ENCODE results near the gene SET.
A peak's percentile ranks its signal among the peaks of the same experiment; 100 is the strongest.

SET gene

DNA sequence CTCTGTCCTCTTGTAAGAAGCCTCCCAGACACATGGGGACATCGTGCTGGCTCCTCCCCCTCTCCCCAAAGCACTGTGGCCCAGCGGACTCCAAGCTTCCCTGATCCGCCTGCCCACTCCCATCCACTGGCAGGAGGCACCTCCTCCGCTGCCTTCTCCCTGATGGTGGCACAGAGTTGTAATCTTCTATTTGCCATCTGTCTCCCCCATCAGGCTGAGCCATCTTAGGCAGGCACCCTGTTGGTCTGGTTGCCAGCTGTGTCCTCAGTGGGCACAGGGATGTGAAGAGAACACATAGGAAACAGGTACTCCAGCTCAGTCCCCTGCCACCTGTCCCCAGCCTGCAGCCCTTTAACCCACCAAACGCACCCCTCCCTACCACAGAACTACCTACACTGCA, 40.3 kb downstream of the SET start:
- no peak for DNase-seq (ENCODE audit: low read depth in 2 of 2)

DNA sequence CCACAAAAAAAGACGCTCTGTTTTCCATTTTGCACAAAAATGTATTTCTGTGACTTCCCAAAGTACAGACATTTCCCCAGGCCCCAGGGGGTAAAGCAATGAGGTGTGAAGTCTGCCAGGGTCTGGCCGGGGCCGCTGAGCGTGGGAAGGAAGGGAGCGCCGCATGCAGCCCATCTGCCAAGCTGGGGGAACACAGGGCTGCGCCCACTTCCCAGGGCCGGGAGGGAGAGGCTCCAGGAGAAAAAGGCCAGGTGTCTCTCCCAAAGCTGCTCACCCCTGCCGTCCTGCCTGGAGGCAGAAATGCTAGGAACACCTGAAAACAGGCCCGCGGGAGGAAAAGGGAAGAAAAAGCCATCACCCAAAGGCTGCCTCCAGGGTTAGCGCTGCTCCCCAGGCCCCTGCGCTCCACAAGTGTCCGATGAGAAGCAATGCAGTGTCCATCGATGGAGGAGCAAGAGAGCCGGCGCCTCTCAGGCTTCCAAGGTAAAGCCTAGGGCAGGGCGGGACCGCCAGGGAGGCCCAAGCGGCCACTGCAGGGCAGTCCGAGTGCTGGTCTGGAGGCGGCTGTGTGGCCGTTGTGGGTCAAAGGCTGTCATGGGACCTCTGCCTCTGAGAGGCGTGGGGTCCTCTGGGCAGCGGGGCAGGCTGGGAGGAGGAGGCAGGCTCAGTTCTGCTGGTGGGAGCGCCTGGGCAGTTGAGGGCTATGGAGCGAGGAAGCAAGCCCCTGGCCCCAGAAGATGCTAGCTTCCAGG, 40.9 kb downstream of the SET start:
- no peak for DNase-seq (ENCODE audit: low read depth in 2 of 2)

DNA sequence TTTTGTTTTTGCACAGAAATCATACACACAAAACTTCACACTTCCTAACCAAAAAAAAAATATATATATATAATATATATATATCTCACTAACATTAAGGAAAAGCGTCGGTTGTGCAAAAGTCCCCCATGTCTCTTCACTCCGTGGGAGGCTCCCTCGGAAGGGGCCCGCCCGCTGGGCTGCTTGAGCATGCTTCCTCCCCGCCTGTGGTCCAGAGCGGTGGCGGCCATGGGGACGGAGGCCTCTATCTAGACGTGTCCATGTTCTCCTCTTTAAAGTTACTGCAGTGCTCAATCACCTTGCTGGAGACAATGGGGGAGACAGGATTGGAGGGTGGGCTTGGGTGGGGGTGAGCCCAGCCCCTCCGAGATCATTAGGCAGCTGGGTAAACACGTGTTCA, 42.1 kb downstream of the SET start:
- DNase-seq (ENCODE audit: low read depth in 2 of 2), result no peak

DNA sequence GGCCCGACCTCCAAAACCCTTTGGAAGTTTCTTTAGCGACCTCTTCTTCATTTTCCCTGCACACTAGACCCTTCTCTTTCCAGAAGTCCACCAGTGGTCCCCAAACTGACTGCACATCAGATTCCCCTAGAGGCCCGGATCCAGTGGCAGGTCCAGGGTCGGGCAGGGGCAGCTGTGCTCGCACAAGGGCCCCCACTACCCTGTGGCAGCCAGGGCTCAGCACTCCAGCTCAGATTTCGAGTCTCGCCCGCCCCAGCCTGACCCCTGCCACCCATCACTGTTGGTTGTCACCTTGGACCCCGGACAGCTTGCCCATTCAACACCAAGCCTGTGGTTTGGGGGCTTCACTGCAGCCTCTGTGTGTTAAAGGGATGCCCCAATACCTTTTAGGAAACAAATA, 42.7 kb downstream of the SET start:
- DNase-seq (ENCODE audit: low read depth in 2 of 2), result no peak

DNA sequence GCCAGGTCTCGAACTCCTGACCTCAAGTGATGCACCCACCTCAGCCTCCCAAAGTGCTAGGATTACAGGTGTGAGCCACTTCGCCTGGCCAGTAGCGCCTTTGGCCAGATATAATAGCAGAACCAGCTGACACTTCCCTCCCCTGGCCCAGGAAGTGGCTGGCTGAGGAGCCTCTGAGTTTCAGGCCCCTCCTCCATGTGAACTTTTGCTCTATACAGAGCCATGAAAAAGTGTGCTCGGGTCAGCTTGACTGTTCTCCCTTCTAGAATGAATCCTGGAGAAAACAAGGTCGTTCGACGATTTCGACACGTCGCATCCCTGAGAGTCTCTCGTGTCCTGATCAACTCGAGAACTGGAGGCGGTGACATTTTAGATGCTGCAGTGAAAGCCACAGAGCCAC, 43.6 kb downstream of the SET start:
- DNase-seq (ENCODE audit: low read depth in 2 of 2), result no peak

DNA sequence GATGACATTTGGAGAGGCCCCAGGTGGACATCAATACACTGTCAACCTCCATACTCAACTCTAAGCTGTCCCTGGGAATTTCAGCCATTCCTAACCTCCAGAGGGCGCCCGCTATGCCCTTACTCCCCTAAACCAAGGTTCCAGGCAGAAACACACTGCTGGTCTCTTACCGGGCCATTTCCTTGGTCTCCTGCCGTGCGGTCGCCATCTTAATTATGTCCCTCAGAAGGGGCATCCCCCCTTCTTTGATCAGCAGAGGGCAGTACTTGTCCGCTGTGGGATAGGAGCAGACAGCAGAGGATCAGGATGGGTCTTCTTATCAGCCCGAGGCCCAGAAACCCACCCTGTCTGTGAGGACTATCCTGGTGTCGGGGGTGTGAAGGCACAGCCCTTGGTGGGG, 44.2 kb downstream of the SET start:
- DNase-seq (ENCODE audit: low read depth in 2 of 2), result peak; percentile 60 to 64

DNA sequence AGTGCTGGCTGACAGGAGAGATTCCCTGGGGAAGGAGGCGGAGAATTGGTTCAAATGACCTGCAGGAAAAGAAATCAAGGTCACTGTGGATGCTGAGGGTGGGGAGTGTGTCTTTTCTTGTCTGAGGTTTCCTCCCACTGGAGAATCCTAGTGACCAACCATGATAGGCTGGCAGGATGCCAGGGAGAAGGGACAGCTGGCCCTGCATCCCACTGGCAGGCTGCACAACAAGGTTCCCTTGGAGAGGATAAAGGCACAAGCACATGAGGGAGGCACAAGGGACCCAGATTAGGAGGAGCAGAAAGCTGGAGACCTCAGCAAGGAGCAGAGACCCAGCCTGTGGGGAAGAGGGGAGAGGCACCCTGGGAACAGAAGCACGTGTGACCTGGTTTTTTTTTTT, 46.4 kb downstream of the SET start:
- no peak for DNase-seq (ENCODE audit: low read depth in 2 of 2)

DNA sequence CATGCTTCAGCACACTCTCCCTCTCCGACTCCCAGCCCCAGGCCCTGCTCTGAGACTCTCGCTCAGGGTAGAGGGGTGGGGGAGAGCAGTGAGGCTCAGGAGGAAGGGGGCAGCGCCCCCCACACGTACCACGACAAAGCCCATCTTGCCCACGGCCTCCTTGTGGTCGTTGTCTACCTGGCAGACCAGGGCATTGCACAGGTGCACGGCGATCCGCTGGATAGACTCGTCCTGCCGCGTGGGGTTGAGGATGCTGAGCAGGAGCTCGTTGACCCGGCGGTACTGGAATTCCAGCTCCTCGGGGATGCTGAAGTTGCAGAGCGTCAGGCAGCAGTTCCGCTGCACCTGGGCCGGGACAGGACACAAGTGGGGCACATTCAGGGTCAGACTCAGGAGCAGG, 53.4 kb downstream of the SET start:
- DNase-seq (ENCODE audit: low read depth in 2 of 2), result no peak

DNA sequence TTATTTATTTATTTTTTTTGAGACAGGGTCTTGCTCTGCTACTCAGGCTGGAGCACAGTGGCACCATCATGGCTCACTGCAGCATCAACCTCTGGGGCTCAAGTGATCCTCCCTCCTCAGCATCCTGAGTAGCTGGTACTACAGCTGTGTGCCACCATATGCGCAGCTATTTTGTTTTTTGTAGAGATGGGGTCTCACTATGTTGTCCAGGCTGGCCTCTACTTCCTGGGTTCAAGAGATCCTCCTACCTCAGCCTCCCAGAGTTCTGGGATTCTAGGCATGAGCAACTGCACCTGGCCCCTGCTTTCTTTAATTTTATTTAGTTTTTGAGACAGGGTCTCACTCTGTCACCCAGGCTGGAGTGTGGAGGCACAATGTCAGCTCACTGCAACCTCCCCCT, 54.4 kb downstream of the SET start:
- no peak for DNase-seq (ENCODE audit: low read depth in 2 of 2)

Measured in fibroblast of skin of left quadriceps (primary cell).